BJ (cell line): ENCODE measurements around the gene BTNL9. TPM values are rescaled to one million over a fixed set of nuclear protein-coding genes. Genes with fewer than 3 reads are reported as not detected.

Experiments used
- CTCF ChIA-PET: fragments of 350-600 bp; formaldehyde crosslinking; extraction: SDS; loops from one replicate; lab custom pipeline; 2021; ENCODE audit warnings: antibody characterized with exemption, inconsistent platforms; lab: Yijun Ruan, JAX
- POLR2A ChIA-PET: fragments of 300-600 bp; sonication (Branson Sonifier 250); formaldehyde crosslinking; extraction: SDS; loops from one replicate; lab custom pipeline; 2021; ENCODE audit warnings: antibody characterized with exemption; lab: Charles Lee
- DNase-seq: peaks from one replicate; pipeline ENCODE4 v3.0.0-alpha.2; 2011; ENCODE audit warnings: low read depth
- H3K27me3 ChIP-seq: 2 replicates; pipeline ENCODE4 v1.6.0; 2011; ENCODE audit warnings: low read length; ENCODE audit not compliant: control insufficient read depth, insufficient read depth
- H3K36me3 ChIP-seq: 2 replicates; pipeline ENCODE4 v1.5.1; 2011; ENCODE audit warnings: low read length; ENCODE audit not compliant: control insufficient read depth, insufficient read depth
- H3K4me3 ChIP-seq: 2 replicates; pipeline ENCODE4 v1.5.1; 2011; ENCODE audit warnings: low read depth, mild to moderate bottlenecking, control low read depth, low read length
- polyA plus RNA-seq: library from polyadenylated mRNA; depleted of rRNA; stranded (reverse); fragments of >200 nt; gene quantifications from 2 replicates; pipeline ENCODE4 v1.2.3, GENCODE V29; 2011
- TF ChIP-seq, protein P1 (sequence below): IDR thresholded peaks from 2 replicates; pipeline ENCODE4 v1.5.1; 2011; ENCODE audit warnings: low read depth, mild to moderate bottlenecking, control low read depth, inconsistent platforms, low read length, moderate library complexity; ENCODE audit not compliant: insufficient read depth

BTNL9 gene
- polyA plus RNA-seq, 1 experiment: not detected

DNA sequence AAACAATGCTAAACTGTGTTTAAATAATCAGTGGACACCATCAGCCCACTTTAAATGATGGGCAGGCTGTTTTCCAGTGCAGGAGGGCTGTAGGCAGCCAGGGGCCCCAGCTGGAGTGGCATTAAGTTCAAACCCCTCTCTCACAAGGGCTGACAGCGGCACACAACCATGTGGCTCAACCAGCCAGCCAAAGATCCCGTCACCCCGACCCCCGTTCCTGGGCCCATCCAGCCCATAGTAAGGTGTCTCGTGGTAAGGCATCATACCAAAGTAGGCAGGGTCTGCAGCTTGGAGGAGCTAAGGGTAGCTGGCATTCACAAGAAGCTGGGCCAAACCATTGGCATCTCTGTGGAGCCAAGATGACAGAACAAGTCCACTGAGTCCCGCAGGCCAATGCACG is 24.9 kb downstream of the BTNL9 start:
- CTCF ChIA-PET: no interaction called here
- DNase-seq: no peak
- Histone ChIP-seq H3K27me3 (peaks cover 4% of the 10 kb centered on the region), H3K4me3 (no peak overlapping the region), H3K36me3 (no peaks in the 10 kb centered on the region)
- POLR2A ChIA-PET: no interaction called here
- TF ChIP-seq, protein P1, sequence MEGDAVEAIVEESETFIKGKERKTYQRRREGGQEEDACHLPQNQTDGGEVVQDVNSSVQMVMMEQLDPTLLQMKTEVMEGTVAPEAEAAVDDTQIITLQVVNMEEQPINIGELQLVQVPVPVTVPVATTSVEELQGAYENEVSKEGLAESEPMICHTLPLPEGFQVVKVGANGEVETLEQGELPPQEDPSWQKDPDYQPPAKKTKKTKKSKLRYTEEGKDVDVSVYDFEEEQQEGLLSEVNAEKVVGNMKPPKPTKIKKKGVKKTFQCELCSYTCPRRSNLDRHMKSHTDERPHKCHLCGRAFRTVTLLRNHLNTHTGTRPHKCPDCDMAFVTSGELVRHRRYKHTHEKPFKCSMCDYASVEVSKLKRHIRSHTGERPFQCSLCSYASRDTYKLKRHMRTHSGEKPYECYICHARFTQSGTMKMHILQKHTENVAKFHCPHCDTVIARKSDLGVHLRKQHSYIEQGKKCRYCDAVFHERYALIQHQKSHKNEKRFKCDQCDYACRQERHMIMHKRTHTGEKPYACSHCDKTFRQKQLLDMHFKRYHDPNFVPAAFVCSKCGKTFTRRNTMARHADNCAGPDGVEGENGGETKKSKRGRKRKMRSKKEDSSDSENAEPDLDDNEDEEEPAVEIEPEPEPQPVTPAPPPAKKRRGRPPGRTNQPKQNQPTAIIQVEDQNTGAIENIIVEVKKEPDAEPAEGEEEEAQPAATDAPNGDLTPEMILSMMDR: no peak

DNA sequence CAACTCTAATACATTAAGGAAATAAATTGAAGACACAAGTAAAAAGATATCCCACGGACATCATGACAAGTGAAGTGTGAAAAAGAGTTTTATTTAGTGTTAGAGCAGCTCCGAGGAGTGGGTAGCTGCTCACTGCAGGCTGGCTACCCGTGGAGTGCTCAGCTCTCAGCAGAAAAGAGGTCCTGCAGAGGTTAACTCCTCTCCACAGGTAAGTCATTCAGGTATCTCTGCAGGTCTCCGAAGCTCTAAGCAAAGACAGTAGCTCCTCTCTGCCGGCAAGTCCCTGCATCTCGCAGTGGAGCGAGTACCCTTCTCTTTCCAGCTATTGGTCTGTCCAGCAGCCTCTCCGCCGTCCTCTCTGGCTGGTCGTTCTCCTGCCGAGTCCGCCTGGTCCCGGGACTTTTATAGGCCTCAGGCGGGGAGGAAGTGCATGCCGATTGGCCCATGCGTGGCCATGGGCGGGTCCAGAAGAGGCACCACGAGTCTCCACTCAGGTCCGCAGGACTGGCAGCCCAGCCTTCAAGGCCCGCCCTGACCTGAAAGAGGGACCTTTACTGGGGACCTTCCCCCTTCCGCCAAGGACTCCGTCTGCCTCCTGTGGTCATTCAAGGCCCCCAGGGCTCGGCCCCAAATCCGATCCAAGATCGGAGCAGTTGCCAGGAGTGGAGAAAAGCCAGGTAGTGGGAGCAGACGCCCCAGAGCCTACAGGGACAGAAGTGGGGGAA is 29.9 kb downstream of the BTNL9 start:
- ChIA-PET POLR2A (no interaction called here), CTCF (no interaction called here)
- TF ChIP-seq, protein P1: no peak
- Histone ChIP-seq H3K4me3 (no peak overlapping the region), H3K27me3 (no peaks in the 10 kb centered on the region), H3K36me3 (no peaks in the 10 kb centered on the region)
- no peak for DNase-seq

DNA sequence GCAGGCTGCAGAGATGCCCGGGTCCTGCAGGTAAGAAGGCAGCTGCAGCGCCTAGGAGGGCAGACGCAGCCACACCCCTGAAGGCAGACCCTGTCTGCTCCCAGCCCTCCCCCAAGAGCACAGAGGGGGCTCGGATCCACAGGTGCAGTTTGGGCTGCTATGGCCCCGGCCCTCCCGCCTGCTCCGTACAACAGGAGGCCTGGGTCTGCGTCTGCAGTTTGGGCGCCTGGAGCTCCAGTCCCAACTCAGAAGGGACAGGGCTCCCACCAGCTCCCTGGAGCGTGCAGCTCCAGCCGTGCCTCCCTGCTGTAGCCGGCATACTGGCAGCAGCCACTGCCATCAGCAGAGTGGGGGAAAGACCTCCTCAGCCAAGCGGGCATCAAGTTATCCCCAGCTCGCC is 30.5 kb downstream of the BTNL9 start:
- no peaks in the 10 kb centered on the region for H3K27me3 ChIP-seq
- ChIA-PET CTCF (interaction anchor here (0.7 kb wide), 1 partner anchor 290 kb away, joined by 3 read pairs; no protein-coding TSS in a partner anchor), POLR2A (no interaction called here)
- H3K4me3 ChIP-seq: no peak overlapping the region
- H3K36me3 ChIP-seq: no peaks in the 10 kb centered on the region
- TF ChIP-seq, protein P1: no peak
- DNase-seq: no peak

DNA sequence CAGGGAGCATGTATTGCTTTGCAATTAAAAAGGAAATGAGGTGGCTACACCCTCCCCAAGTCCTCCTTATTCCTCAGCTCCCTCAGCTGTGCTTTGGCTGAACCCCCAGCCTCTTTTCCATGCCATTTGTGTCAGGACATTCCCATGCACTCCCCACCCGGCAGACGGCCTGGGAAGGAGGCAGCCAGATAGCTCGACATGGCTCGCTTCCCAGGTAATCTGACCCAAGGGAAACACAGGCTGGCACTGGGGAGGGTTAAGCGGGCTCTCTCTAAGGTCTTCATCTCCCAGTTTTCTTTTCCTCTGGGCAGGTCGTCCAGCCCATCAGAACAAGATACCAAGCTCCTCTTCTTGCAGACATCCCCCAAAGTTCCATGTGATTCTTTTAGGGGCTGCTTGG is 31.2 kb downstream of the BTNL9 start:
- no peak for DNase-seq
- ChIA-PET CTCF (interaction anchor here (0.7 kb wide), 1 partner anchor 291 kb away, joined by 3 read pairs; no protein-coding TSS in a partner anchor), POLR2A (no interaction called here)
- H3K27me3 ChIP-seq: no peaks in the 10 kb centered on the region
- no peaks in the 10 kb centered on the region for H3K36me3 ChIP-seq
- TF ChIP-seq, protein P1: no peak
- H3K4me3 ChIP-seq: no peak overlapping the region

DNA sequence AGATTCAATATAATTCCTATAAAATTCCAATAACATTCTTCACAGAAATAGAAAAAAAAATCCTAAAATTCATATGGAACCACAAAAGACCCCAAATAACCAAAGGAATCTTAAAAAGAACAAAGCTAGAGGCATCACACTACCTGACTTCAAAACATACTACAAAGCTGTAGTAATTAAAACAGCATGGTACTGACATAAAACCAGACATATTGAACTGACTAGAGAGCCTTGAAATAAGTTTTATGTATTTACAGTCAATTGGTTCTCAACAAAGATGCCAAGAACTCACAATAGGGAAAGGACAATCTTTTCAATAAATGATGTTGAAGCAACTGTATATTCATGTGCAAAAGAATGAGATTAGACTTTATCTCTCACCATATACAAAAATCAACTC is 36.9 kb downstream of the BTNL9 start:
- TF ChIP-seq, protein P1: no peak
- Histone ChIP-seq H3K36me3 (no peaks in the 10 kb centered on the region), H3K27me3 (no peaks in the 10 kb centered on the region), H3K4me3 (no peak overlapping the region)
- DNase-seq: no peak
- CTCF ChIA-PET: no interaction called here
- POLR2A ChIA-PET: no interaction called here
